Stimulated activated effector memory CD8-positive, alpha-beta T cell treated with anti-CD3 and anti-CD28 coated beads, Interleukin-12 subunit alpha, Interleukin-12 subunit beta, amount 100 ng/mL, for 72 hours (primary cell): ENCODE data around the gene ACP2.

Experiments
- ATAC-seq: fragments of 150-1000 bp; cut with Tn5 transposase; 2 replicates; pipeline ENCODE4 v1.10.0; 2021
- DNase-seq, 2 donors: peaks; one replicate each; pipeline ENCODE4 v3.0.0; 2021 to 2022; ENCODE audit warnings: low spot score in 2 of 2
- H3K27ac Mint-ChIP-seq: one replicate; pipeline ENCODE4 v1.8.0; 2022; ENCODE audit warnings: mild to moderate bottlenecking, mixed read lengths
- H3K36me3 Mint-ChIP-seq: one replicate; pipeline ENCODE4 v1.8.0; 2022; ENCODE audit warnings: mild to moderate bottlenecking, mixed read lengths
- H3K4me1 Mint-ChIP-seq: one replicate; pipeline ENCODE4 v1.8.0; 2022; ENCODE audit warnings: mixed read lengths
- H3K4me3 Mint-ChIP-seq: one replicate; pipeline ENCODE4 v1.8.0; 2022; ENCODE audit warnings: mild to moderate bottlenecking, mixed read lengths
- H3K9me3 Mint-ChIP-seq: one replicate; pipeline ENCODE4 v1.8.0; 2022; ENCODE audit warnings: mixed read lengths

Gene ACP2

DNA sequence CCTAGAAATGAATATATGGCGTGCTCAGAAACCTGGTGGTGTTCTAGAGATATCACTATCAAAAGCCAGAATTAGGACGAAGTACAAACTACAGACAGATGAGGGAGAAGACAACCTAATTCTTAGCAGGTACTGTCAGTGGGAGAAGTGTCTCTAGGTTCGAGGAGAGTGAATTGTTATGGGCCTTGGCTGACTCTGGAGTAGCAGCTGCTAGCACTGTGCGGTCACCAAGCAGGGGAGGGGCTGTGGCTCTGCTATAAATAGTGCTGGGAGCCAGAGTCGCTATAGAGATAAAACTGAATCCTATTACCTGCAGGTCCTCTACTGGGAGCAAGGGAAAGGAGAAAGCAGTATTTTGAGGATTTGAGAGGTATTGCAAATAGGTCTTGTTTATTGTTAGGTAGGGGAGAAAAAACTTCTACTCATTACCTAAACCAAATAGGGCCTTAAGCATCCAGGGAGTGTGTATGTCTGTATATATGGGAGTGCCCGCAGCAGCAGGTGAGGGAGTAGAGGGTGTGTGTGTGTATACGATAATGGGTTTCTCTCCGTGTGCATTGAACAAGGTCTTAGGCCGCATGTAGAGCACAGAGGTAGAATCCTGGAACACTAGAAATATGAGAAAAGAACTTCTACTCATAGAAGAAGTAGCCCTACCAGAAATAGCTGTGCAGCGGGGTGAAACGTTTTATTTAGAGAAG is 23.5 kb upstream of the ACP2 start:
- Mint-ChIP-seq H3K4me1 (peaks cover 53% of the 10 kb centered on the region), H3K36me3 (peaks cover 53% of the 10 kb centered on the region), H3K27ac (peak overlapping the region; percentile 97), H3K9me3 (no peaks in the 10 kb centered on the region), H3K4me3 (peak overlapping the region; percentile 74)
- ATAC-seq, result no peak
- no peak for DNase-seq

DNA sequence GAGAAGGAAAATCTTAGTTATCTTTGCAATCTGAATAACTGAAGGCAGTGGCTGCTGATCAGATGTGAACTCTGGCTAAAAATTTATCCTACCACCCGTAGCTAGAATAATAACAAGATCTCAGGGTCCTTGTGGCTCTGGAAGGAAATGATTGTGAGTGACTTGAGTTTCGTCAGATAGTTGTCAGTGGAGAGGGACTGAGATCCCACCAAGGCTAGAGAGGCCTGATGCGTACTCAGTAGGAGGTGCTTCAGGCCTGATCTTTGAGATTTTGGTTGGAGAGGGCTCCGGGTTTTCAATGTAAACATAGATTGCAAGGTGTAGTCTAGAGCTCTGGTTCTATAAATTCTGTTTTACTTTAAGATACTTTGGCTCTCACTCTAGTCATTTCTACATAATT is 22.7 kb upstream of the ACP2 start:
- peak overlapping the region; percentile 74 for H3K4me3 Mint-ChIP-seq
- H3K9me3 Mint-ChIP-seq, result no peaks in the 10 kb centered on the region
- H3K4me1 Mint-ChIP-seq, result peaks cover 52% of the 10 kb centered on the region
- H3K27ac Mint-ChIP-seq, result peak overlapping the region; percentile 97
- no peak for ATAC-seq
- H3K36me3 Mint-ChIP-seq, result peaks cover 46% of the 10 kb centered on the region
- DNase-seq, result no peak

DNA sequence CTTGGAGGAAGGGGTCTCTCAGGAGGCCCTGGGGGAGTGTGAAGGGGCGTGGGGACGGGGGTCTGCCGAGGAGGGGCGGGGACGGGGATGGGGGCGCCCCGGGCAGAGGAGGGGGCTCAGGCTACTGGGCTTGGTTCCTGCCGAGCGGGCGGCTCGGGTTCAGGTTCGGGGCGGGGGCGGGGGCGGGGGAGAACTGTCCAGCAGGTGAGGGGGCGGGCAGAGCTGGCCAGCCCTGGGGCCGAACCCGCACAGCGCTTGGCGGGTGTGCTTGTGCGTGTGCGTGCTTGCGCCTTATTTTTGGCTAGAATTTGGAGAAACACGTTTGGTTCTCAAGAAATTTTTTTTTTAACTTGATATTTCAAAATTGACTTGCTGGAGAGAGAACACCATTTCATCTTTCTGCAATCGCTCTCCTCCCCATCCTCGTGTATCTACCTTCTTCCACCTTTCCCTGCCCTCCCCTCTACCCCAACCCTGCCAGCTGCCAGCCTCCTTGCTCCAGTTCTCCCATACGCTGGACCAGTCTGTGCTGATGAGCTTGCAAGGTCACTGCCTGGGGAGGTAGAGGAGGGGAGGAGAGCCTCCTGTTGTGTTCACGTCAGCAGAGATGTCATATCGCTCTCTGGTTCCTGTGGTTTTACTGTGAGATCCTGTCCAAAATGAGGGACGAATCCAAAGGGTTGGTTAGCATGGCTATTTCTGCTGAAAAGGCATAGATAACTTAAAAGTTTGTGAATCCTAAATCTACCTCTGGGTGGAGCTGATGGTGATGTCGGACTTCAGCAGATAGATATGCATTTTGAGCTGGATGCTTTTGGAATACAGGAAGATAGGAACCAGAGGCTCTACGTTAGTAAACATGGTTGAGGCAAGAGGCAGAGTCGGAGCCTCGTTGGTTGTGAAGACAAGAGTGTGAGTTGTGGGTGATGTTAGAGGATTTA is 22.0 kb upstream of the ACP2 start:
- no peak for ATAC-seq
- DNase-seq, result peak; percentile 10 to 69
- Mint-ChIP-seq H3K4me3 (peak overlapping the region; percentile 74), H3K27ac (peak overlapping the region; percentile 97), H3K9me3 (no peaks in the 10 kb centered on the region), H3K36me3 (peaks cover 38% of the 10 kb centered on the region), H3K4me1 (peaks cover 46% of the 10 kb centered on the region)

DNA sequence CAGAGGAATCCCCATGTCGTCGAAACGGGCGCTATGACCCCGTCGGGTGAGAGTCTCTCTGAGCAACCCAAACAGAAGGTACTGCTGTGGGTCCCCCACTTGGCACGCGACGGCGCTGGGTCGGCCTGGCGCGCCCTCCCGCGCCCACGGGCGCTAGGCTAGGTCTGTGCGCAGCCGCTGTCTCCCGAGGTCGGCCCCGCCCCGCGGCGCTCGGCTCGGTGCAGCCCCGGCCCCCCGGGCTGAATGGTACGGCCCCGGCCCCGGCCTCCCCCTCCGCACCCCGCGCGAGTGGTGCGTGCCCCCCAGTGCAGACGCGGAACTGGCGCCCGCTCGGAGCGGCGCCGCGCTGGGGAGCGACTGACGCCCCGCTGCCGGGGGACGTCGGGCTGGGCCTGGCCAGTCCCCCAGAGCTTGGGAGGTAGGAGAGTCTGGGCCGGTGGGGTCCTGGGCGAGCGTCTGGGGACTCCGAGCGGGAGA is 21.3 kb upstream of the ACP2 start, which contains the start of gene MADD:
Gene MADD, plus strand, starts transcription at position 305 of the 477 bp plus-strand sequence.
- H3K9me3 Mint-ChIP-seq, result no peaks in the 10 kb centered on the region
- DNase-seq (peak in 1 of 2 donors; percentile 86), ATAC-seq (peak; percentile 89)
- peak within 1 kb of the TSS; percentile 97 for H3K27ac Mint-ChIP-seq
- peak within 1 kb of the TSS; percentile 74 for H3K4me3 Mint-ChIP-seq
- peaks cover 31% of the 10 kb centered on the region for H3K36me3 Mint-ChIP-seq
- peaks cover 46% of the 10 kb centered on the region for H3K4me1 Mint-ChIP-seq

DNA sequence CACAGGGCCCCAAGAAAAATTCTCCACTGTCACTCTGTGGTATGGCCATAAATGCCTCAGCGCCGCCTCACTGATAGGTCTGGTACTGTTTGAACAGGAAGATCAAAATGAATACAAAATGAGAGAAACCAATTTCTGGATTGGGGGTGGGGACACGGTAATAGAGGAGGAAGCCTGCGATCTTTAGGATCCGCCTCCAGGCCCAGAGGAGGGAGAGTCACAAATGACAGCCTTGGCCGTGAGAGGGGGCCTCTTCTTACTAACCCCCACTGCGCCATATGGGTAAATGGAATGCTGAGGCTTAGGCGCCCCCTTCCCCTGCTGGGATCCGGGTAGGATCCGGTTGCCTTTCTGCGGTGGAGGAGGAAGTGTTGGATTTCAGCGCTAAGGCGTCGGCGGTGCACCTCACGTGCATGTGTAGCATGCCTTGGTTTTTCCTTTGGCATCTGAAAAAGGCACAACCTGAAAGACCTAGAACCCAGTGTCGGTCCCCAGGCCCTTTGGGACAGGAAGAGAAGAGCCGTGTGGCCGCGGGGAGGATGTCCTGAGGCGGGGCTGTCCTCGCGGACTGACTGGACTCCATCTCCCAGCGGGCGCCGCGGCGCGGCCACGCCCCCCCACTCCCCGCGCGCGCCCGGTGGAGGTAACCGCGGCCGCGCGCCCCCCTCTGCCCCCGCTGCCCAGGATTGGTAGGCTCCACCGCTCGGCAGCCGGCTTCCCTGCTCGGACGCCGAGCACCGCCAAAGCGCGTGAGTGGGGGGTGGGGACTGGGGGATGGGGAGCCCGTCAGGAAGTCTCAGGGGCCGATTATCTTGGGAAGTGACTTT is 20.6 kb upstream of the ACP2 start:
- Mint-ChIP-seq H3K4me1 (peaks cover 40% of the 10 kb centered on the region), H3K36me3 (peaks cover 25% of the 10 kb centered on the region), H3K27ac (peak overlapping the region; percentile 97), H3K9me3 (no peaks in the 10 kb centered on the region), H3K4me3 (peak overlapping the region; percentile 74)
- DNase-seq (peak; percentile 77 to 94), ATAC-seq (peak; percentile 79)

DNA sequence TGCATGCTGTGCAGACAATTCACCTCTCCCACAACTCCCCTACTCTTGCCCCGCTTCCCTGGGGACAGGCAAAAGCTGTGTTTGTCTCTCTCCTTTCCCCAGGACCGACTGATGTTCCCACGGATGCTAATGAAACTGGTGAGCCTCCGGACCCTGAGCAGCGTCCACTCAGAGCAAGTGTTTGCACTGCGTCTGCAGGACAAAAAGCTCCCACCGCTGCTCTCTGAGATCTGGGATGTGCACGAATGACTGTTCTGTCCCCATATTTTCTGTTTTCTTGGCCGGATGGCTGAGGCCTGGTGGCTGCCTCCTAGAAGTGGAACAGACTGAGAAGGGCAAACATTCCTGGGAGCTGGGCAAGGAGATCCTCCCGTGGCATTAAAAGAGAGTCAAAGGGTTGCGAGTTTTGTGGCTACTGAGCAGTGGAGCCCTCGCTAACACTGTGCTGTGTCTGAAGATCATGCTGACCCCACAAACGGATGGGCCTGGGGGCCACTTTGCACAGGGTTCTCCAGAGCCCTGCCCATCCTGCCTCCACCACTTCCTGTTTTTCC is 19.9 kb upstream of the ACP2 start:
- no peak for DNase-seq
- H3K4me1 Mint-ChIP-seq, result peaks cover 40% of the 10 kb centered on the region
- peaks cover 18% of the 10 kb centered on the region for H3K36me3 Mint-ChIP-seq
- peak overlapping the region; percentile 74 for H3K4me3 Mint-ChIP-seq
- no peak for ATAC-seq
- peak overlapping the region; percentile 97 for H3K27ac Mint-ChIP-seq
- H3K9me3 Mint-ChIP-seq, result no peaks in the 10 kb centered on the region

DNA sequence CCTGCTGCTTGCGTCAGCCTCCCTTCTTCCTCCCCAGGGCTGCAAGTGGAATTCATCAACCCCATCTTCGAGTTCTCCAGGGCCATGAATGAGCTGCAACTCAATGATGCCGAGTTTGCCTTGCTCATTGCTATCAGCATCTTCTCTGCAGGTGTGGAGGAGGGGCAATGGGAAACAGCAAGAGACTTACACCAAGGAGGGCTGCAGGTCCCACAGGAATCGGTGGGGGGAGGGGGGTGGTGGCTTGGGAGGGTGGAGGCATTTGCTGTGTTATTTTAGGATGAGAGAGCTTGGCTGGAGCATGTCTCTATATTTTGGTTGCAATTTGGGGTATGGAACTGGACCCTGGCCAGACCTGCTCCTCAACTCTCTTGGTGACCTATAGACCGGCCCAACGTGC is 19.3 kb upstream of the ACP2 start:
- Mint-ChIP-seq H3K9me3 (no peaks in the 10 kb centered on the region), H3K27ac (no peak overlapping the region), H3K4me1 (peaks cover 38% of the 10 kb centered on the region), H3K36me3 (peaks cover 15% of the 10 kb centered on the region), H3K4me3 (no peak overlapping the region)
- no peak for DNase-seq
- ATAC-seq, result no peak

DNA sequence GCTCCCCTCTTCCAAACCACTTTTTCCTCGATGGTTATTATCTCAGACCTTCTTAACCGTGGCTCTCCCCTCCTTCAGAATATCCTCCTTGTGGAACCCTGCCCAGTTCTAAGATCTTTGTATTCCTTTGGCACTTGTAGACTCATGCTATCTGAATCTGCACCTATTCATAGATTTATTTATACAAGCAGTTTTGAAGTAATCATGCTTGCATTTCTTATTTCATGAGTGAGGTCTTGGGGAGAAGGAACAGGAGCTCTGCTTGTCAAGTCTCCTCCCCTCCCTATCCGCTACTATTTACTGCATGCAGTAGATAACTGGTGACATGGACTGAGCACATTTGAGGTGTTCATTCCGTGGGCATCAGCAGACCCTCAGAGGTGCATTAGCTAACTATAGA is 15.9 kb upstream of the ACP2 start:
- Mint-ChIP-seq H3K4me1 (peaks cover 18% of the 10 kb centered on the region), H3K9me3 (no peaks in the 10 kb centered on the region), H3K4me3 (no peak overlapping the region), H3K36me3 (peaks cover 10% of the 10 kb centered on the region), H3K27ac (no peak overlapping the region)
- DNase-seq (no peak), ATAC-seq (no peak)

DNA sequence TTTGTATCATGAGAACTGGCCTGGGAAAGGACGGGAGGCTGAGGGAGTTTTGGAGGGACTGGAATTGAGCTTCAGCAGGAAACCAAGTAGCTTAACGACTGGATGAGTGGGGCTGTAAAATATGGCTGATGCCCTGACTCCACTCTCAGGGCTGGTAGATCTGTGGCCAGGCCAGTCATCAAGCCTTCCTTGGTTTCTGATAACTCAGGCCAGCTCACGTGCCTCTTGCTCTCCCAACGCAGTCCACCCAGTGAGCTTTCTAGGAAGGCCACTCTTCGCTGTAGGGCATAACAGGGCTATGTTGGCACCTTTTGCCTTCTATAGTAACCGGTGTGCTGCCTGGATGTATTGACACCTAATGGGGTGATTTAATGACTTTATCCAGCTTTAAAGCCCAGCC is 15.5 kb upstream of the ACP2 start:
- DNase-seq (no peak), ATAC-seq (no peak)
- Mint-ChIP-seq H3K4me3 (no peak overlapping the region), H3K27ac (no peak overlapping the region), H3K9me3 (no peaks in the 10 kb centered on the region), H3K4me1 (peaks cover 19% of the 10 kb centered on the region), H3K36me3 (peaks cover 6% of the 10 kb centered on the region)

DNA sequence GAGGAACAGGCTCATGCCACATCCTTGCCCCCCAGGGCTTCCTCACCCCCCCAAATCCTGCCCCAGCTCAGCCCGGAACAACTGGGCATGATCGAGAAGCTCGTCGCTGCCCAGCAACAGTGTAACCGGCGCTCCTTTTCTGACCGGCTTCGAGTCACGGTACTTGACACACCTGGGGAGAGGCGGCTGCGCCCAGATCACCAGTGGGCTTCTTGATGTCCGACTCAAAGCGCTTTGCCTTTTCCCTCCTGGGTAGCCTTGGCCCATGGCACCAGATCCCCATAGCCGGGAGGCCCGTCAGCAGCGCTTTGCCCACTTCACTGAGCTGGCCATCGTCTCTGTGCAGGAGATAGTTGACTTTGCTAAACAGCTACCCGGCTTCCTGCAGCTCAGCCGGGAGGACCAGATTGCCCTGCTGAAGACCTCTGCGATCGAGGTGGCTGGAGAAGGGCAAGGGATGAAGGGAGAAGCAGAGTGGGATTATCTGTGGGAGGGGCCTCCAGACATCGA is 12.7 kb upstream of the ACP2 start:
- no peak for DNase-seq
- ATAC-seq, result no peak
- Mint-ChIP-seq H3K4me3 (no peak overlapping the region), H3K9me3 (no peaks in the 10 kb centered on the region), H3K4me1 (peaks cover 13% of the 10 kb centered on the region), H3K36me3 (no peaks in the 10 kb centered on the region), H3K27ac (no peak overlapping the region)

DNA sequence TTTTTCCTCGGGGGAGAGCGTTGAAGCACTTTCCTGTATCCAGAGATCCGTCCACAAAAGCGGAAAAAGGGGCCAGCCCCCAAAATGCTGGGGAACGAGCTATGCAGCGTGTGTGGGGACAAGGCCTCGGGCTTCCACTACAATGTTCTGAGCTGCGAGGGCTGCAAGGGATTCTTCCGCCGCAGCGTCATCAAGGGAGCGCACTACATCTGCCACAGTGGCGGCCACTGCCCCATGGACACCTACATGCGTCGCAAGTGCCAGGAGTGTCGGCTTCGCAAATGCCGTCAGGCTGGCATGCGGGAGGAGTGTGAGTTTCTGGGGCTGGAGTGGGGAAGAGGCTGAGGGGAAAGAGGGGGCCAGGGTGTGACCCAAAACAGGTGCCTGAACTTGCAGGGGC is 11.8 kb upstream of the ACP2 start:
- DNase-seq (no peak), ATAC-seq (no peak)
- H3K4me3 Mint-ChIP-seq, result no peak overlapping the region
- no peaks in the 10 kb centered on the region for H3K36me3 Mint-ChIP-seq
- no peak overlapping the region for H3K27ac Mint-ChIP-seq
- H3K4me1 Mint-ChIP-seq, result peaks cover 13% of the 10 kb centered on the region
- no peaks in the 10 kb centered on the region for H3K9me3 Mint-ChIP-seq

DNA sequence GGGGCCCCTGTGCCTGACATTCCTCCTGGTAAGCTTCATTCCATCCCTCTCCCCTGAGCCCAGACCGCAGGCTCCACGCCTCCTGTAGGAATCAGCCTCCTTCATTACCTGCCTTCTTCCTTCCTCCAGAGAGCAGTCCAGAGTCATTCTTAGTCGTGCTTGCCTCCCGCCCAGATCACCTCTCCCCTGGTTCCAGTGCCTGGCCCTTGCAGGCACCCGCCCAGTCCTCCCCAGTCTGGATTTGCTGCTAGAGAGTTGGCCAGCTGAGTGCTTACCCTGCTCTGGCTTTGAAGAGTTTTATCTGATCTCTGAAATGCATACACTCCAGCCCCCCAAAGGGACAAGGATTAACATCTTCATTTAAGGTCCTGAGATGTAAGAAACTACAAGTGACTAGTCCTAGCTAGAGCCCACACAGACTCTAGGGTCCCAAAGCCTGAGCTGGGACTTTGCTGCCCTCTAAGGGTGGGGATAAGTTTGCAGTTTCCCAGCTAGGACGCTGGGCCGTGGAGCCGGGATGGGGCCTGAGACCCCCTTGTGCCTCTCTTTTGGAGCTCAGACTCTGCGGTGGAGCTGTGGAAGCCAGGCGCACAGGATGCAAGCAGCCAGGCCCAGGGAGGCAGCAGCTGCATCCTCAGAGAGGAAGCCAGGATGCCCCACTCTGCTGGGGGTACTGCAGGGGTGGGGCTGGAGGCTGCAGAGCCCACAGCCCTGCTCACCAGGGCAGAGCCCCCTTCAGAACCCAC is 10.8 kb upstream of the ACP2 start:
- ATAC-seq, result peak; percentile 79
- no peaks in the 10 kb centered on the region for H3K36me3 Mint-ChIP-seq
- H3K4me3 Mint-ChIP-seq, result no peak overlapping the region
- H3K4me1 Mint-ChIP-seq, result peaks cover 13% of the 10 kb centered on the region
- H3K9me3 Mint-ChIP-seq, result no peaks in the 10 kb centered on the region
- no peak for DNase-seq
- peak overlapping the region; percentile 54 for H3K27ac Mint-ChIP-seq

DNA sequence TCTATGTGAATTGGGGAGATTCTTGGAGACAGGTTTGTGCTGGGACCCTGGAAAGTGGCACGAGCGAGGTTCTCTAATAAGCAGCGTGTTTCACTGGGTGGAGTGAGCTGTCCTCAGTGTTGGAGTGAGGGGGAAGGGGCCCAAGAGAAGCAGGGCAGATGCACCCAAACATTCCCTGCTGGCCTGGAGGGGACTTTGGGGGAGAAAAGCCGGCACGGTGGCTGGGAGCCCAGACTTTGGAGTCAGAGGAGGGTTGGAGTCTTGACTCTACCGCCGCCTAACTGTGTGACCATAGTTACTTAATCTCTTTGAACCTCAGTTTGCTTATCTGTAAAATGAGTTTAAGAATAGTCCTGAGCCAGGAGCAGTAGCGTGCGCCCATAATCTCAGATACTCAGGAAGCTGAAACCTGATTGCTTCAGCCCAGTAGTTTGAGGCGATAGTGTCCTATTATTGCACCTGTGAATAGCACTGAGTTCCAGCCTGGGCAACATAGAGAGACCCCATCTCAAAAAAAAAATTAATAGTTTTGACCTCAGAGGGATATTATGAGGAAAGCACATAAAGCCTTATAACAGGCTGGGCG is 9.8 kb upstream of the ACP2 start:
- no peak for DNase-seq
- no peaks in the 10 kb centered on the region for H3K36me3 Mint-ChIP-seq
- H3K27ac Mint-ChIP-seq, result peak overlapping the region; percentile 58
- H3K9me3 Mint-ChIP-seq, result no peaks in the 10 kb centered on the region
- ATAC-seq, result no peak
- H3K4me1 Mint-ChIP-seq, result peaks cover 13% of the 10 kb centered on the region
- H3K4me3 Mint-ChIP-seq, result no peak overlapping the region
